ENCODE data around the gene SLC22A6. TPM values are rescaled to one million over a fixed set of nuclear protein-coding genes. Genes with fewer than 3 reads are reported as not detected.

SLC22A6 gene
- total RNA-seq, 1 experiment from 2014 or later, result not detected

DNA sequence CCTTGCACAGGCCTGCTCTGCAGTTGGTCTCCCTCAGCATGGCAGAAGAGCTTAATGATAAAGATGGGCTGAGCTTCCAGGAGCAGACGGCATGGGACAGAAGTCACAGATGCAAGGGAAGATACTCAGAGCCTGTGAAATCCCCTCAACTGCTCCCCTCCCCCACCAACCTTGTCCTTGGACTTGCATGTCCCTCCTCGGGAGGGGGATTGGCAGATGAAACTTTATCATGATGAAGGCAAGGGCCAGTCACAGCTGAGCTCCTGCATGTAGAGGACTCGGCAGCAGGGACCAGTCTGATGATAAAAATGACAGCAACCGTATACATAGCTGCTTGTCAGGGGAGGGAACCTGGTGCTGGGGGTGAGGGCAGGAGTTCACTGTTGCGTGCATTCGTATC, 37.7 kb upstream of the SLC22A6 start:
- H3K9me3 Mint-ChIP-seq, result peaks cover 12% of the 10 kb centered on the region
- DNase-seq (ENCODE audit: low spot score) (no peak), ATAC-seq (no peak)
- no peak for TF ChIP-seq ZNF416 (CRISPR knock-in tag; IDR thresholded peaks at IDR 0.05)
- no peak for TF ChIP-seq ESRRA (CRISPR knock-in tag; IDR thresholded peaks at IDR 0.05; ENCODE audit: borderline replicate concordance)
- TF ChIP-seq CBFB (CRISPR knock-in tag; IDR thresholded peaks at IDR 0.05; ENCODE audit: low read depth), result no peak
- no peak for TF ChIP-seq SMAD3 (CRISPR knock-in tag; IDR thresholded peaks at IDR 0.05; ENCODE audit: borderline replicate concordance)
- no peak for TF ChIP-seq NR3C1 (CRISPR knock-in tag; conservative IDR thresholded peaks at IDR 0.05; ENCODE audit: low read depth)
- TF ChIP-seq, protein P1, sequence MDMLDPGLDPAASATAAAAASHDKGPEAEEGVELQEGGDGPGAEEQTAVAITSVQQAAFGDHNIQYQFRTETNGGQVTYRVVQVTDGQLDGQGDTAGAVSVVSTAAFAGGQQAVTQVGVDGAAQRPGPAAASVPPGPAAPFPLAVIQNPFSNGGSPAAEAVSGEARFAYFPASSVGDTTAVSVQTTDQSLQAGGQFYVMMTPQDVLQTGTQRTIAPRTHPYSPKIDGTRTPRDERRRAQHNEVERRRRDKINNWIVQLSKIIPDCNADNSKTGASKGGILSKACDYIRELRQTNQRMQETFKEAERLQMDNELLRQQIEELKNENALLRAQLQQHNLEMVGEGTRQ (CRISPR knock-in tag; IDR thresholded peaks at IDR 0.05), result no peak
- no peak for TF ChIP-seq JUN (CRISPR knock-in tag; IDR thresholded peaks at IDR 0.05)
- TF ChIP-seq TP53 (CRISPR knock-in tag; IDR thresholded peaks at IDR 0.05), result no peak
- no peak for TF ChIP-seq ZNF138 (CRISPR knock-in tag; conservative IDR thresholded peaks at IDR 0.05)
- no peak for TF ChIP-seq NR2C2 (CRISPR knock-in tag; IDR thresholded peaks at IDR 0.05)
- TF ChIP-seq, protein P2, sequence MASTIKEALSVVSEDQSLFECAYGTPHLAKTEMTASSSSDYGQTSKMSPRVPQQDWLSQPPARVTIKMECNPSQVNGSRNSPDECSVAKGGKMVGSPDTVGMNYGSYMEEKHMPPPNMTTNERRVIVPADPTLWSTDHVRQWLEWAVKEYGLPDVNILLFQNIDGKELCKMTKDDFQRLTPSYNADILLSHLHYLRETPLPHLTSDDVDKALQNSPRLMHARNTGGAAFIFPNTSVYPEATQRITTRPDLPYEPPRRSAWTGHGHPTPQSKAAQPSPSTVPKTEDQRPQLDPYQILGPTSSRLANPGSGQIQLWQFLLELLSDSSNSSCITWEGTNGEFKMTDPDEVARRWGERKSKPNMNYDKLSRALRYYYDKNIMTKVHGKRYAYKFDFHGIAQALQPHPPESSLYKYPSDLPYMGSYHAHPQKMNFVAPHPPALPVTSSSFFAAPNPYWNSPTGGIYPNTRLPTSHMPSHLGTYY (CRISPR knock-in tag; IDR thresholded peaks at IDR 0.05), result no peak
- TF ChIP-seq ZNF263 (CRISPR knock-in tag; IDR thresholded peaks at IDR 0.05; ENCODE audit: low read depth), result no peak
- TF ChIP-seq, protein P3, sequence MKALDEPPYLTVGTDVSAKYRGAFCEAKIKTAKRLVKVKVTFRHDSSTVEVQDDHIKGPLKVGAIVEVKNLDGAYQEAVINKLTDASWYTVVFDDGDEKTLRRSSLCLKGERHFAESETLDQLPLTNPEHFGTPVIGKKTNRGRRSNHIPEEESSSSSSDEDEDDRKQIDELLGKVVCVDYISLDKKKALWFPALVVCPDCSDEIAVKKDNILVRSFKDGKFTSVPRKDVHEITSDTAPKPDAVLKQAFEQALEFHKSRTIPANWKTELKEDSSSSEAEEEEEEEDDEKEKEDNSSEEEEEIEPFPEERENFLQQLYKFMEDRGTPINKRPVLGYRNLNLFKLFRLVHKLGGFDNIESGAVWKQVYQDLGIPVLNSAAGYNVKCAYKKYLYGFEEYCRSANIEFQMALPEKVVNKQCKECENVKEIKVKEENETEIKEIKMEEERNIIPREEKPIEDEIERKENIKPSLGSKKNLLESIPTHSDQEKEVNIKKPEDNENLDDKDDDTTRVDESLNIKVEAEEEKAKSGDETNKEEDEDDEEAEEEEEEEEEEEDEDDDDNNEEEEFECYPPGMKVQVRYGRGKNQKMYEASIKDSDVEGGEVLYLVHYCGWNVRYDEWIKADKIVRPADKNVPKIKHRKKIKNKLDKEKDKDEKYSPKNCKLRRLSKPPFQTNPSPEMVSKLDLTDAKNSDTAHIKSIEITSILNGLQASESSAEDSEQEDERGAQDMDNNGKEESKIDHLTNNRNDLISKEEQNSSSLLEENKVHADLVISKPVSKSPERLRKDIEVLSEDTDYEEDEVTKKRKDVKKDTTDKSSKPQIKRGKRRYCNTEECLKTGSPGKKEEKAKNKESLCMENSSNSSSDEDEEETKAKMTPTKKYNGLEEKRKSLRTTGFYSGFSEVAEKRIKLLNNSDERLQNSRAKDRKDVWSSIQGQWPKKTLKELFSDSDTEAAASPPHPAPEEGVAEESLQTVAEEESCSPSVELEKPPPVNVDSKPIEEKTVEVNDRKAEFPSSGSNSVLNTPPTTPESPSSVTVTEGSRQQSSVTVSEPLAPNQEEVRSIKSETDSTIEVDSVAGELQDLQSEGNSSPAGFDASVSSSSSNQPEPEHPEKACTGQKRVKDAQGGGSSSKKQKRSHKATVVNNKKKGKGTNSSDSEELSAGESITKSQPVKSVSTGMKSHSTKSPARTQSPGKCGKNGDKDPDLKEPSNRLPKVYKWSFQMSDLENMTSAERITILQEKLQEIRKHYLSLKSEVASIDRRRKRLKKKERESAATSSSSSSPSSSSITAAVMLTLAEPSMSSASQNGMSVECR (CRISPR knock-in tag; IDR thresholded peaks at IDR 0.05; ENCODE audit: borderline replicate concordance), result no peak
- no peak for TF ChIP-seq ZNF317 (CRISPR knock-in tag; IDR thresholded peaks at IDR 0.05; ENCODE audit: borderline replicate concordance, low read depth)
- no peak for TF ChIP-seq JAZF1 (CRISPR knock-in tag; IDR thresholded peaks at IDR 0.05)
- TF ChIP-seq, protein P4, sequence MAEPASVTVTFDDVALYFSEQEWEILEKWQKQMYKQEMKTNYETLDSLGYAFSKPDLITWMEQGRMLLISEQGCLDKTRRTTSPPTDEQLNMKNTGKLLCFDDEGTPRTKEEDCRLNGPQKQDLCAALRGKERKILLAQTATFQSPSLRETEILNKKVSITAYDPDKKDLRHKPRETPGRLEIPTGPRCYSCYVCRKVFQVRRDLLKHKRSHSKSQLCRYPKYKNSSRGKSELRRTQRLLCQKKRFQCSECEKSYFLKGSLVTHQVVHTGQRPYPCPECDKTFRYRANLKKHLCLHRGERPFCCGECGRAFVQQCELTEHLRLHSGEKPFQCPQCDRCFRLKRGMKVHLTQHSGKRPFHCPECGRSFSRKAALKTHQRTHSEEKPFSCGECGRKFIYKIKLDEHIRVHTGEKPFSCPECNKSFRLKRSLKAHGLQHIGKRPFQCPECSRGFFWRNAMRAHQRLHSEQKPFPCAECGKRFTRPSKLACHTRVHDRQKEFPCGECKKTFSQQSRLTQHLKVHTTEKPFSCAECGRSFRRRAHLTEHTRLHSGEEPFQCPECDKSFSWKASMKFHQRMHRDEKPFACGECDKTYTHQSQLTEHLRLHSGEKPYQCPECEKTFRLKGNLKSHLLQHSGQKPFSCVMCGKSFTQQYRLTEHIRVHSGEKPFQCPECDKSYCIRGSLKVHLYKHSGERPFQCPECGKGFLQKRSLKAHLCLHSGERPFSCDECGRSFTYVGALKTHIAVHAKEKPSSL (CRISPR knock-in tag; conservative IDR thresholded peaks at IDR 0.05), result no peak
- TF ChIP-seq SP1 (CRISPR knock-in tag; conservative IDR thresholded peaks at IDR 0.05), result no peak
- no peak for TF ChIP-seq KAT7 (CRISPR knock-in tag; IDR thresholded peaks at IDR 0.05; ENCODE audit: borderline replicate concordance)
- peaks cover 19% of the 10 kb centered on the region for H3K4me1 Mint-ChIP-seq
- no peak overlapping the region for H3K4me3 Mint-ChIP-seq
- POLR2A ChIA-PET, result no interaction called here
- H3K27ac Mint-ChIP-seq, result no peak overlapping the region
- H3K36me3 Mint-ChIP-seq, result peaks cover 4% of the 10 kb centered on the region; the same call in 1 of the 2 replicates
- CTCF ChIA-PET, result interaction anchor here (1.1 to 7.8 kb wide), 17 partner anchors 11 to 157 kb away, joined by 3 to 535 read pairs (median 11); no protein-coding TSS in a partner anchor
- peaks cover 19% of the 10 kb centered on the region for H3K27me3 Mint-ChIP-seq (ENCODE audit: low read depth)
